GM23338 (cell line): ENCODE data around the gene BSND. TPM values are rescaled to one million over a fixed set of nuclear protein-coding genes. Genes with fewer than 3 reads are reported as not detected.

ENCODE experiments used
- ATAC-seq: fragments of 200-7000 bp; cut with Tn5 transposase; 3 replicates; pipeline ENCODE4 v1.9.1; 2020
- DNase-seq: peaks from one replicate; pipeline ENCODE4 v3.0.0-alpha.2; 2015; ENCODE audit warnings: low spot score
- H2AFZ ChIP-seq: fragments of 200-600 bp; sonication (generic); 2 replicates; pipeline ENCODE4 v1.8.0; 2016; ENCODE audit warnings: antibody characterized with exemption, mild to moderate bottlenecking, moderate library complexity
- H3F3A ChIP-seq: fragments of 200-600 bp; sonication (generic); replicated peaks from 2 replicates; pipeline ENCODE4 v1.8.0; 2017; ENCODE audit warnings: antibody characterized with exemption, mixed run types, low read depth
- H3K27ac ChIP-seq: fragments of 200-600 bp; sonication (generic); 2 replicates; pipeline ENCODE4 v1.6.1; 2016; ENCODE audit warnings: low read depth
- H3K27me3 ChIP-seq: fragments of 200-600 bp; sonication (generic); 2 replicates; pipeline ENCODE4 v1.8.0; 2016; ENCODE audit warnings: mild to moderate bottlenecking, mixed run types, moderate library complexity; ENCODE audit not compliant: insufficient read depth
- H3K36me3 ChIP-seq: fragments of 200-600 bp; sonication (generic); 2 replicates; pipeline ENCODE4 v1.8.0; 2016; ENCODE audit warnings: mild to moderate bottlenecking; ENCODE audit not compliant: insufficient read depth
- H3K4me1 ChIP-seq: fragments of 200-600 bp; sonication (generic); 2 replicates; pipeline ENCODE4 v1.8.0; 2016; ENCODE audit warnings: mild to moderate bottlenecking, moderate library complexity; ENCODE audit not compliant: insufficient read depth
- H3K4me2 ChIP-seq: fragments of 200-600 bp; sonication (generic); 2 replicates; pipeline ENCODE4 v1.7.1; 2017; ENCODE audit warnings: mixed run types
- H3K4me3 ChIP-seq: fragments of 200-600 bp; sonication (generic); 2 replicates; pipeline ENCODE4 v1.6.1; 2016; ENCODE audit warnings: mixed run types
- H3K79me2 ChIP-seq: fragments of 200-600 bp; sonication (generic); replicated peaks from 2 replicates; pipeline ENCODE4 v1.8.0; 2017; ENCODE audit warnings: mild to moderate bottlenecking; ENCODE audit not compliant: insufficient read depth
- H3K9me2 ChIP-seq: fragments of 200-600 bp; sonication (generic); 2 replicates; pipeline ENCODE4 v1.8.0; 2017; ENCODE audit not compliant: insufficient read depth
- H4K20me1 ChIP-seq: fragments of 200-600 bp; sonication (generic); replicated peaks from 2 replicates; pipeline ENCODE4 v1.8.0; 2017; ENCODE audit warnings: mild to moderate bottlenecking; ENCODE audit not compliant: insufficient read depth
- H3K27ac Mint-ChIP-seq: 2 replicates; pipeline ENCODE4 v1.8.0; 2020; ENCODE audit warnings: inconsistent platforms, mild to moderate bottlenecking, moderate library complexity, mixed read lengths
- H3K27me3 Mint-ChIP-seq: 3 replicates; pipeline ENCODE4 v1.8.0; 2022; ENCODE audit warnings: low read depth, mild to moderate bottlenecking, moderate library complexity, mixed read lengths, inconsistent platforms; ENCODE audit not compliant: insufficient read depth, poor library complexity
- H3K36me3 Mint-ChIP-seq: 3 replicates; pipeline ENCODE4 v1.8.0; 2021; ENCODE audit warnings: low read depth, mild to moderate bottlenecking, inconsistent platforms, moderate library complexity, mixed read lengths
- H3K4me1 Mint-ChIP-seq: 3 replicates; pipeline ENCODE4 v1.8.0; 2020; ENCODE audit warnings: mild to moderate bottlenecking, inconsistent platforms, mixed read lengths
- H3K4me3 Mint-ChIP-seq: 3 replicates; pipeline ENCODE4 v1.8.0; 2021; ENCODE audit warnings: moderate library complexity, mild to moderate bottlenecking, inconsistent platforms, mixed read lengths
- H3K9me3 Mint-ChIP-seq: 3 replicates; pipeline ENCODE4 v1.8.0; 2020; ENCODE audit warnings: moderate library complexity, mild to moderate bottlenecking, inconsistent platforms, mixed read lengths
- CREB1 ChIP-seq: fragments of 250-450 bp; sonication (Bioruptor Pico); IDR thresholded peaks from 2 replicates; pipeline ENCODE4 v1.5.0; 2020; ENCODE audit warnings: low read depth, mild to moderate bottlenecking, moderate library complexity
- EZH2phosphoT487 ChIP-seq: fragments of 200-600 bp; sonication (generic); IDR thresholded peaks from one replicate; pipeline ENCODE4 v1.8.1; 2018; ENCODE audit warnings: antibody characterized with exemption; ENCODE audit not compliant: unreplicated experiment
- JUNB ChIP-seq: IDR thresholded peaks from one replicate; pipeline ENCODE4 v1.6.1; 2016; ENCODE audit warnings: antibody characterized with exemption; ENCODE audit not compliant: unreplicated experiment
- POLR2AphosphoS5 ChIP-seq: IDR thresholded peaks from 2 replicates; pipeline ENCODE4 v1.6.1; 2016; ENCODE audit warnings: antibody characterized with exemption, low read depth
- ZNF114 ChIP-seq: fragments of 250-450 bp; sonication (Bioruptor Pico); IDR thresholded peaks from 2 replicates; pipeline ENCODE4 v1.5.0; 2020; ENCODE audit warnings: mild to moderate bottlenecking, moderate library complexity
- ZNF331 ChIP-seq: fragments of 250-450 bp; sonication (Bioruptor Pico); IDR thresholded peaks from 2 replicates; pipeline ENCODE4 v1.5.0; 2020; ENCODE audit warnings: low read depth, mild to moderate bottlenecking, moderate library complexity
- polyA plus RNA-seq: library from polyadenylated mRNA; unstranded; fragments of >200 nt; fragmentation: Nextera tagmentation; extraction: Ambion mirVana; gene quantifications from 2 replicates; pipeline ENCODE4 v1.2.1, GENCODE V29; 2016
- total RNA-seq: library from RNA; depleted of rRNA; stranded (reverse); fragments of >200 nt; shearing (Covaris generic); gene quantifications from 2 replicates; pipeline ENCODE4 v1.2.3, GENCODE V29; 2014
- TF ChIP-seq, protein P1 (sequence below): IDR thresholded peaks from one replicate; pipeline ENCODE4 v1.6.1; 2018; ENCODE audit warnings: antibody characterized with exemption; ENCODE audit not compliant: unreplicated experiment
- TF ChIP-seq, protein P2 (sequence below), 2 experiments: fragments of 200-600 bp in 1 of 2; sonication (generic) in 1 of 2; conservative IDR thresholded peaks; 2 replicates each; pipeline versions ENCODE4 v1.5.1 to v1.6.1; 2016 to 2017; ENCODE audit warnings: antibody characterized with exemption in 2 of 2, low read depth in 2 of 2, mild to moderate bottlenecking in 2 of 2, moderate library complexity in 1 of 2

The BSND gene
- total and polyA plus RNA-seq, 2 experiments from 2014 or later = 0.55 to 1.4 TPM

DNA sequence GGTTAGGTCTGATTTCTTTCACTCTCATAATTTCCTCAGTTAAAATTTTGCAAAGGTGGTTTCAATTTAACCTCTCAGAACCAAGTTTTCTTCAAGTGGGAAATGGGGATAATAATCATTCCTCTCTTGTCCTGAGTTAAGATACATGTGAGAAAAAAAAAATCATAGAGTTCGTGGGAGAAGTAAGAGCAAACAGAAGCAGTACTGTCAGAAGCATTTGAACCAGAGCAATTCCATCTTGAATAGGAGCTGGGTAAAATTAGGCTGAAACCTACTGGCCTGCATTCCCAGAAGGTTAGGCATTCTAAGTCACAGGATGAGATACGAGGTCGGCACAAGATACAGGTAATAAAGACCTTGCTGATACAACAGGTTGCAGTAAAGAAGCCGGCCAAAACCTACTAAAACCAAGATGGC, 46.9 kb upstream of the BSND start (continued):
- TF ChIP-seq ZNF114 (no peak), ZNF331 (CRISPR knock-in tag) (no peak)

DNA sequence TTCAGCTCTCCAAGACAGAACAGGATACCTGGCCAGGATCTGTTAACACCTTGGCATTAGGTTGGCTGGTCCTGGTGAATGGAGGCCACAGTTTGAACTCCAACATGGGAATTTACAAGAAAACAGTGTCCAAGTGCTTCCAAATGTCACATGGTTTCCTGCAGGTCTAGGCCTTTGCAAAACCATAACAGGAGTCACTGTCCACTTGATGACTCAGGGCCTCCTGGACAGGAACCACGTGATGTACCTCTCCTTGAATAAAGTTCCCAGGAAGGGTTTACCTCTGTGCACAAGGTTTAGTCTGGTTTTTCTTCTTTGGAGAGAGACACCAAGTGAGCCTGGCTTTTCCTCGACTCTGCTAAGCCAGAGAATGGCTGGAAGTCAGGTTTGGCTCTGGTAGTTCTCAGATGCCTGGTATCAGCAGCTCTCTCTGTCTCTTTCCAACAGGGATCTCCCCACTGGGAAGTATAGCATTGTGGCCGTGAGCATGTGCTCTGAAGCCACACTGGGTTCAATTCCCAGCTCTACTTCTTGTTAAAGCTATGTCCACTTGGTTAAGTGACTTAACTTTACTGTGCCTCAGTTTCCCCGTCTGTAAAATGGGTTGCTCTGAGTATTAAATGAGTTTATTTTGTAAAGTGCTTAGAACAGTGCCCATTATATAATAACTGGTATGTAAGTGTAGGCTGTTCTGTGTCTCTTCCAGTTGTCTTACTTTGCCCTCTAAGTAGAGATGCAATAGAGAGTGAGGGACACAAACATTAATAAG, 45.6 kb upstream of the BSND start:
- H3K4me3 ChIP-seq = no peak overlapping the region
- DNase-seq (no peak), ATAC-seq (no peak)
- H3K4me2 ChIP-seq = no peak overlapping the region
- no peak overlapping the region for H2AFZ ChIP-seq
- H3K36me3 ChIP-seq = no peaks in the 10 kb centered on the region; the same call in 1 of the 2 replicates
- H4K20me1 ChIP-seq = no peaks in the 10 kb centered on the region
- H3K4me3 Mint-ChIP-seq = no peak overlapping the region
- TF ChIP-seq JUNB (no peak), EZH2phosphoT487 (no peak), CREB1 (no peak), POLR2AphosphoS5 (no peak)
- TF ChIP-seq, protein P1, sequence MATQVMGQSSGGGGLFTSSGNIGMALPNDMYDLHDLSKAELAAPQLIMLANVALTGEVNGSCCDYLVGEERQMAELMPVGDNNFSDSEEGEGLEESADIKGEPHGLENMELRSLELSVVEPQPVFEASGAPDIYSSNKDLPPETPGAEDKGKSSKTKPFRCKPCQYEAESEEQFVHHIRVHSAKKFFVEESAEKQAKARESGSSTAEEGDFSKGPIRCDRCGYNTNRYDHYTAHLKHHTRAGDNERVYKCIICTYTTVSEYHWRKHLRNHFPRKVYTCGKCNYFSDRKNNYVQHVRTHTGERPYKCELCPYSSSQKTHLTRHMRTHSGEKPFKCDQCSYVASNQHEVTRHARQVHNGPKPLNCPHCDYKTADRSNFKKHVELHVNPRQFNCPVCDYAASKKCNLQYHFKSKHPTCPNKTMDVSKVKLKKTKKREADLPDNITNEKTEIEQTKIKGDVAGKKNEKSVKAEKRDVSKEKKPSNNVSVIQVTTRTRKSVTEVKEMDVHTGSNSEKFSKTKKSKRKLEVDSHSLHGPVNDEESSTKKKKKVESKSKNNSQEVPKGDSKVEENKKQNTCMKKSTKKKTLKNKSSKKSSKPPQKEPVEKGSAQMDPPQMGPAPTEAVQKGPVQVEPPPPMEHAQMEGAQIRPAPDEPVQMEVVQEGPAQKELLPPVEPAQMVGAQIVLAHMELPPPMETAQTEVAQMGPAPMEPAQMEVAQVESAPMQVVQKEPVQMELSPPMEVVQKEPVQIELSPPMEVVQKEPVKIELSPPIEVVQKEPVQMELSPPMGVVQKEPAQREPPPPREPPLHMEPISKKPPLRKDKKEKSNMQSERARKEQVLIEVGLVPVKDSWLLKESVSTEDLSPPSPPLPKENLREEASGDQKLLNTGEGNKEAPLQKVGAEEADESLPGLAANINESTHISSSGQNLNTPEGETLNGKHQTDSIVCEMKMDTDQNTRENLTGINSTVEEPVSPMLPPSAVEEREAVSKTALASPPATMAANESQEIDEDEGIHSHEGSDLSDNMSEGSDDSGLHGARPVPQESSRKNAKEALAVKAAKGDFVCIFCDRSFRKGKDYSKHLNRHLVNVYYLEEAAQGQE = no peak
- TF ChIP-seq, protein P2, sequence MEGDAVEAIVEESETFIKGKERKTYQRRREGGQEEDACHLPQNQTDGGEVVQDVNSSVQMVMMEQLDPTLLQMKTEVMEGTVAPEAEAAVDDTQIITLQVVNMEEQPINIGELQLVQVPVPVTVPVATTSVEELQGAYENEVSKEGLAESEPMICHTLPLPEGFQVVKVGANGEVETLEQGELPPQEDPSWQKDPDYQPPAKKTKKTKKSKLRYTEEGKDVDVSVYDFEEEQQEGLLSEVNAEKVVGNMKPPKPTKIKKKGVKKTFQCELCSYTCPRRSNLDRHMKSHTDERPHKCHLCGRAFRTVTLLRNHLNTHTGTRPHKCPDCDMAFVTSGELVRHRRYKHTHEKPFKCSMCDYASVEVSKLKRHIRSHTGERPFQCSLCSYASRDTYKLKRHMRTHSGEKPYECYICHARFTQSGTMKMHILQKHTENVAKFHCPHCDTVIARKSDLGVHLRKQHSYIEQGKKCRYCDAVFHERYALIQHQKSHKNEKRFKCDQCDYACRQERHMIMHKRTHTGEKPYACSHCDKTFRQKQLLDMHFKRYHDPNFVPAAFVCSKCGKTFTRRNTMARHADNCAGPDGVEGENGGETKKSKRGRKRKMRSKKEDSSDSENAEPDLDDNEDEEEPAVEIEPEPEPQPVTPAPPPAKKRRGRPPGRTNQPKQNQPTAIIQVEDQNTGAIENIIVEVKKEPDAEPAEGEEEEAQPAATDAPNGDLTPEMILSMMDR (conservative IDR thresholded peaks at IDR 0.05; ENCODE audit: low read depth in 2 of 2) = no peak
- no peaks in the 10 kb centered on the region for H3K9me2 ChIP-seq
- H3K4me1 ChIP-seq = peaks cover 17% of the 10 kb centered on the region
- no peak overlapping the region for H3K27ac ChIP-seq
- H3K4me1 Mint-ChIP-seq = peaks cover 20% of the 10 kb centered on the region
- no peak overlapping the region for H3K27ac Mint-ChIP-seq
- no peaks in the 10 kb centered on the region for H3K27me3 ChIP-seq
- no peaks in the 10 kb centered on the region for H3F3A ChIP-seq
- peaks cover 30% of the 10 kb centered on the region for H3K36me3 Mint-ChIP-seq
- peaks cover 11% of the 10 kb centered on the region for H3K27me3 Mint-ChIP-seq
- H3K9me3 Mint-ChIP-seq = peaks cover 40% of the 10 kb centered on the region
- no peaks in the 10 kb centered on the region for H3K79me2 ChIP-seq

DNA sequence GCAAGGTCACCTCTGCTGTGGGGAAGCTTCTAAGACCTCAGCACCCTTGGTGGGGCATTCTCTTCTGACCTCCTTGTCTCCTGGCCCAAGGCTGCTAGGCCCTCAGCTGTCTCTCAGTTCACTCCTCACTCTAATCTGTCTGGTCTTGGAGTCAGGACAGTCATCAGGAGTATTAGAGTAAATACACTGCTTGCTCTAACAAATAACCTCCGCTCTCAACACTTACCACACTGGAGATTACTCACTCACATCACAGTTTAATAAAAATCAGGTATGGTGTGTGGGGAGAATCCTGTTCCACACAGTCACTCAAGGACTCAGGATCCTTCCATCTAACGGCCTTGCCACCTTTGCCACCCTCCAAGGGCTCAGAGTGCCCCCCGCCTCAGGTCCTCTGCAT, 44.9 kb upstream of the BSND start:
- no peak overlapping the region for H3K4me3 Mint-ChIP-seq
- H3K36me3 Mint-ChIP-seq = peaks cover 37% of the 10 kb centered on the region
- no peak overlapping the region for H3K4me3 ChIP-seq
- H3K79me2 ChIP-seq = no peaks in the 10 kb centered on the region
- H3K4me2 ChIP-seq = no peak overlapping the region
- no peaks in the 10 kb centered on the region for H3F3A ChIP-seq
- no peak overlapping the region for H3K27ac Mint-ChIP-seq
- no peaks in the 10 kb centered on the region for H4K20me1 ChIP-seq
- peaks cover 11% of the 10 kb centered on the region for H3K27me3 Mint-ChIP-seq
- peaks cover 47% of the 10 kb centered on the region for H3K9me3 Mint-ChIP-seq
- DNase-seq (no peak), ATAC-seq (no peak)
- H2AFZ ChIP-seq = no peak overlapping the region
- H3K27ac ChIP-seq = no peak overlapping the region
- no peaks in the 10 kb centered on the region for H3K27me3 ChIP-seq
- no peaks in the 10 kb centered on the region for H3K9me2 ChIP-seq
- H3K4me1 Mint-ChIP-seq = peaks cover 20% of the 10 kb centered on the region
- H3K4me1 ChIP-seq = peaks cover 15% of the 10 kb centered on the region
- no peaks in the 10 kb centered on the region; the same call in 1 of the 2 replicates for H3K36me3 ChIP-seq
- TF ChIP-seq ZNF331 (CRISPR knock-in tag) = no peak
